ENCODE data around the gene C12orf42.

The C12orf42 gene

DNA sequence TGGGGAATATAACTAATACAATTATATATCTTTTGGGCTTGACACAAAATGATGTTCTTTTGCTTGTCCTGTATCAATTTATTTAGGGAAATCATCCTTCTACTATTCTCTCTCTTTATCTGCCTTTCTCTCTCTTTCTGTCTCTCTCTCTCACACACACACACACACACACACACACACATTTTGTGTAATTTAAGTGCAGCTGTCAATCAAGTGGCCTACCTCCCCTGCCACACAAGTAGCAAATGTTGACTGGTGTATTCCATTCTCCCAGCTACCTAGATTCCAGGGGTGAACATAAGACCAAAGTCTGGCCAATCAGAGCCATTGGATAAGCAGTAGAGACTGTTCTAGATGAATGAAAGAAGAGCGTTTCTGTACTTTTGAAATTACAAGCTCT is 127.6 kb downstream of the C12orf42 start:
- Histone ChIP-seq H3K36me3 (ENCODE audit: control insufficient read depth in 5 of 5, insufficient read depth in 5 of 5, low read length in 5 of 5) (no peaks in the 10 kb centered on the region), H3K27me3 (ENCODE audit: control insufficient read depth in 5 of 5, insufficient read depth in 4 of 5, low read length in 5 of 5) (no peaks in the 10 kb centered on the region), H3K27ac (ENCODE audit: low read depth, low read length) (no peak overlapping the region), H3K9ac (ENCODE audit: low read length in 5 of 5) (no peak overlapping the region), H3K4me1 (ENCODE audit: control insufficient read depth in 5 of 5, insufficient read depth in 5 of 5, low read length in 5 of 5) (no peaks in the 10 kb centered on the region), H3K9me3 (ENCODE audit: control insufficient read depth in 5 of 5, low read length in 5 of 5) (peaks cover 0 to 8% (median 6%) of the 10 kb centered on the region in 5 donors), H3K4me3 (ENCODE audit: low read depth in 1 of 5, low read length in 5 of 5) (no peak overlapping the region)

DNA sequence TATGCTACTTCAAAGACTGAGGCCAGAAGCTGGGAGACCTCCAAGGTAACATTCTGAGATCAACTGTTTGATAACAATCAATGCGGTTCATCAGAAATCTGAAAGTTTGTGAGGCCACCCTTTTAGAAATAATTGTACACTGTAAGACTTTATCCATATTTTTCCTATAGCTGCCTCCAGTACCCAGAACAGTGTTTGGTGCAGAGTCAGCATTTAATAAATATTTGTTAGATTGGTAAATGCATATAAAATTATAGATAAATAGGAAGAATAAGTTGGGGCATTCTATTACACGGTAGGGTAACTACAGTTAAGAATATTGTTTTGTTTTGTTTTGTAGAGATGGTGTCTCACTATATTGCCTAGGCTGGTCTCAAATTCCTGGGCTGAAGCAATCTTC is 141.4 kb downstream of the C12orf42 start:
- Histone ChIP-seq H3K27me3 (ENCODE audit: control insufficient read depth in 5 of 5, insufficient read depth in 4 of 5, low read length in 5 of 5) (no peaks in the 10 kb centered on the region), H3K36me3 (ENCODE audit: control insufficient read depth in 5 of 5, insufficient read depth in 5 of 5, low read length in 5 of 5) (no peaks in the 10 kb centered on the region), H3K9me3 (ENCODE audit: control insufficient read depth in 5 of 5, low read length in 5 of 5) (peaks cover 0 to 6% (median 0%) of the 10 kb centered on the region in 5 donors), H3K4me1 (ENCODE audit: control insufficient read depth in 5 of 5, insufficient read depth in 5 of 5, low read length in 5 of 5) (no peaks in the 10 kb centered on the region), H3K9ac (ENCODE audit: low read length in 5 of 5) (no peak overlapping the region), H3K4me3 (ENCODE audit: low read depth in 1 of 5, low read length in 5 of 5) (no peak overlapping the region), H3K27ac (ENCODE audit: low read depth, low read length) (no peak overlapping the region)

DNA sequence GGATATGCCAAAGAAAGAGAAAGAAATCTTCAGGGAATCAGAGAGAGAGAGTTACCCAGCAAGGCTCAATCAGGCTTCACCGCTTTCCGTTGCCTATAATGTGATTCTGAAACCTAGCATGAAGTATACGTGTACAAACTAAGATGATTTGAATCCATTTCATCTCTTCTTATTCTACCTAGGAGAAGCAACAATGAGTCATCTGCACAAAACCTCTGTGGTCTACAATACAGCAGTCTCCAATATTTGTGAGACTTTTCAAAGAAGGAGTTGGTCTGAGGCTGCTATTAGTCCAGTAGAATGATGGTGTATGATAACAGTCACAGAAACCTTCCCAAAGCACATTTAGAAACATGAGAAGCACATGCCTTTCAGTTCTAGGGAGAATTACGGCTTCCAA is 141.9 kb downstream of the C12orf42 start:
- Histone ChIP-seq H3K27ac (ENCODE audit: low read depth, low read length) (no peak overlapping the region), H3K9me3 (ENCODE audit: control insufficient read depth in 5 of 5, low read length in 5 of 5) (peaks cover 0 to 6% (median 0%) of the 10 kb centered on the region in 5 donors), H3K9ac (ENCODE audit: low read length in 5 of 5) (no peak overlapping the region), H3K27me3 (ENCODE audit: control insufficient read depth in 5 of 5, insufficient read depth in 4 of 5, low read length in 5 of 5) (no peaks in the 10 kb centered on the region), H3K4me3 (ENCODE audit: low read depth in 1 of 5, low read length in 5 of 5) (no peak overlapping the region), H3K4me1 (ENCODE audit: control insufficient read depth in 5 of 5, insufficient read depth in 5 of 5, low read length in 5 of 5) (no peaks in the 10 kb centered on the region), H3K36me3 (ENCODE audit: control insufficient read depth in 5 of 5, insufficient read depth in 5 of 5, low read length in 5 of 5) (no peaks in the 10 kb centered on the region)

DNA sequence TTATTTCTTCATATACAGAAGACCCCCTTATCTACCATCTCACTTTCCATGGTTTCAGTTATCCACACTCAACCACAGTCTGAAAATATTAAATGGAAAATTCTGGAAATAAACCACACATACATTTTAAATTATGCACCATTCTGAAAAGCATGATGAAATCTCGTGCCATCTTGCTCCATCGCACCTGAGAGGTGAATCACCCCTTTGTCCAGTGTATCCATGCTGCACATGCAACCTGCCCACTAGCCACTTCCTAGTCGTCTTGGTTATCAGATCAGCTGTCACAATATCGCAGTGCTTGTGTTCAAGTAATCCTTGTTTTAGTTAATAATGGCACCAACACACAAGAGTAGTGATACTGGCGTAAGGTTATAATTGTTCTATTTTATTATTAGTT is 145.7 kb downstream of the C12orf42 start:
- Histone ChIP-seq H3K36me3 (ENCODE audit: control insufficient read depth in 5 of 5, insufficient read depth in 5 of 5, low read length in 5 of 5) (no peaks in the 10 kb centered on the region), H3K4me1 (ENCODE audit: control insufficient read depth in 5 of 5, insufficient read depth in 5 of 5, low read length in 5 of 5) (no peaks in the 10 kb centered on the region), H3K9ac (ENCODE audit: low read length in 5 of 5) (no peak overlapping the region), H3K27ac (ENCODE audit: low read depth, low read length) (no peak overlapping the region), H3K4me3 (ENCODE audit: low read depth in 1 of 5, low read length in 5 of 5) (no peak overlapping the region), H3K9me3 (ENCODE audit: control insufficient read depth in 5 of 5, low read length in 5 of 5) (peaks cover 0 to 9% (median 4%) of the 10 kb centered on the region in 5 donors), H3K27me3 (ENCODE audit: control insufficient read depth in 5 of 5, insufficient read depth in 4 of 5, low read length in 5 of 5) (no peaks in the 10 kb centered on the region)

DNA sequence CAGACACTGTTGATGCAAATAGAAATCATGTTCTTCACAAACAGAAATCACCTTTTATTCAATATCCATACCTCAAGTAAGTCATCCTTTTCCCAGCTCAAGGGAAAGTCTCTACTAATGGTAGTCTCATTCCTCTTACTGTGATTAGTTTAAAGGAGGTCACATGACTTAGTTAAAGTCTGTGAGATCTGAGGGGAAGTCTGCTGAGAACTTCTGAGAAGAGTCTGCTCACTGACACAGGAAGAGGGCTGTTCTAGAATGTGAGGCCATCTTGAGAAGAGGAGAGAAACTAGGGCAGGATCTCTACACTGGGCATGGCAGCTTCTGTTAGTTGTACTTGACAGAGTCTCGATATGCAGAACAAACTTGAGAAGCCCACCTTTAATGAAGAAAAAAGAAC is 146.8 kb downstream of the C12orf42 start:
- Histone ChIP-seq H3K9ac (ENCODE audit: low read length in 5 of 5) (no peak overlapping the region), H3K27me3 (ENCODE audit: control insufficient read depth in 5 of 5, insufficient read depth in 4 of 5, low read length in 5 of 5) (no peaks in the 10 kb centered on the region), H3K27ac (ENCODE audit: low read depth, low read length) (no peak overlapping the region), H3K36me3 (ENCODE audit: control insufficient read depth in 5 of 5, insufficient read depth in 5 of 5, low read length in 5 of 5) (no peaks in the 10 kb centered on the region), H3K4me3 (ENCODE audit: low read depth in 1 of 5, low read length in 5 of 5) (no peak overlapping the region), H3K4me1 (ENCODE audit: control insufficient read depth in 5 of 5, insufficient read depth in 5 of 5, low read length in 5 of 5) (no peaks in the 10 kb centered on the region), H3K9me3 (ENCODE audit: control insufficient read depth in 5 of 5, low read length in 5 of 5) (peaks cover 0 to 9% (median 4%) of the 10 kb centered on the region in 5 donors)

DNA sequence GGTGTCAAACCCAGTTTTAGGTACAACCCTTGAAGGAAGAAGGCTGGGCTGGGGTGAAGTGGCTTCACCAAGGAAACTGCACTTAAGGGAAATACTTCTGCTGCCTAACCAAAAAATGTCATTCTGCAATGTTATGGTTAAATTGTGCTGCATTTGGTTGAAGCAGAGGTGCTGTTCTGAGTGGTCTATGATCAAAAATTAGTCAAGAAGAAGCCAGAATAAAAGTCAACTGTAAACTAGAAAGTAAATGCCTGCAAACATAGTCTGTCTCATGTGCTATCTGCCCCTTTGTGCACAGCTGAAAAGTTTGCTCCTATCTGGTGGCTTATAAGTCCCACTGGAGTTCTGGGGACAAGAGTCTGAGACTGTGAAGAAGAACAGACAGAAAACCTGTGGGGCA is 158.8 kb downstream of the C12orf42 start:
- Histone ChIP-seq H3K36me3 (ENCODE audit: control insufficient read depth in 5 of 5, insufficient read depth in 5 of 5, low read length in 5 of 5) (no peaks in the 10 kb centered on the region), H3K9me3 (ENCODE audit: control insufficient read depth in 5 of 5, low read length in 5 of 5) (peaks cover 3 to 15% (median 7%) of the 10 kb centered on the region in 5 donors), H3K4me1 (ENCODE audit: control insufficient read depth in 5 of 5, insufficient read depth in 5 of 5, low read length in 5 of 5) (no peaks in the 10 kb centered on the region), H3K4me3 (ENCODE audit: low read depth in 1 of 5, low read length in 5 of 5) (no peak overlapping the region), H3K27me3 (ENCODE audit: control insufficient read depth in 5 of 5, insufficient read depth in 4 of 5, low read length in 5 of 5) (no peaks in the 10 kb centered on the region), H3K27ac (ENCODE audit: low read depth, low read length) (no peak overlapping the region), H3K9ac (ENCODE audit: low read length in 5 of 5) (no peak overlapping the region)

DNA sequence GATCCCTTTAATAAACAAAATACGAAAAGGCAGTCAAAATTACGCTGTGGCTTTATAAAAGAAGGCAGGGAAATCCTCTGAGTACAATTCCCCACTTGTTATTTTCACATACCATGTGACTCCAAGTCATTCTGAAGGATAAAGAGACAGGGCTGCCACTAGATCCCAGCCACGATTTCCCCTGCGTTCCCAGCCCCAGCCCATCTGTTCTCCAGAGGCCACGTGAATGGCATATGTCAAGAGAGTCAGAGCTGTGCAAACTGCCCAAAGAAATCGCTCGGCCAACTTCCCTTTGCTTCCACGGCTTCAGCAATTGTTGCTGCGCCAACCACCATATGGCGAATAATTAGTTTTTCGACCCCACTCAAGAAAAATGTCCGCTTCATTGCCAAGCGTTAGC is 161.3 kb downstream of the C12orf42 start:
- Histone ChIP-seq H3K9me3 (ENCODE audit: control insufficient read depth in 5 of 5, low read length in 5 of 5) (no peaks in the 10 kb centered on the region), H3K4me1 (ENCODE audit: control insufficient read depth in 5 of 5, insufficient read depth in 5 of 5, low read length in 5 of 5) (no peaks in the 10 kb centered on the region), H3K27ac (ENCODE audit: low read depth, low read length) (no peak overlapping the region), H3K27me3 (ENCODE audit: control insufficient read depth in 5 of 5, insufficient read depth in 4 of 5, low read length in 5 of 5) (no peaks in the 10 kb centered on the region), H3K36me3 (ENCODE audit: control insufficient read depth in 5 of 5, insufficient read depth in 5 of 5, low read length in 5 of 5) (no peaks in the 10 kb centered on the region), H3K9ac (ENCODE audit: low read length in 5 of 5) (no peak overlapping the region), H3K4me3 (ENCODE audit: low read depth in 1 of 5, low read length in 5 of 5) (no peak overlapping the region)

DNA sequence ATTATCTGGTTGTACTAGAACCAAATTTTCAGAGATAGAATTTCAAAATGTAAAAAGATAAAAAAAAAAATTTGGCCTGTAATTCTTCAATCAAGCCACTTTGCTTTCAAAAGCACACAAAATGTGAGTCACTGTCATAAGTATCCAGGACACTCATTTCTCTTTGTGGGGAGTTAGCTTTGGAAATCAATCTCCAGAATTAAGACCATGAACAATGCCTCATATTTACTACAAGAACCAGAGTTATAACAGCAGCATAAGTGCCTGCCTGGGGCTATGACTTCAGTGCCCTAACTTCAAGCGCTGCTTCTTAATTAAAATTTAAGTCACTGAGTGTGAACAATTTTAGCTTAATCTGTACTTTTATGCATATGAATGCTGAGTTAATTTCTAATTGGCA is 162.1 kb downstream of the C12orf42 start:
- Histone ChIP-seq H3K4me3 (ENCODE audit: low read depth in 1 of 5, low read length in 5 of 5) (no peak overlapping the region), H3K27me3 (ENCODE audit: control insufficient read depth in 5 of 5, insufficient read depth in 4 of 5, low read length in 5 of 5) (no peaks in the 10 kb centered on the region), H3K9me3 (ENCODE audit: control insufficient read depth in 5 of 5, low read length in 5 of 5) (no peaks in the 10 kb centered on the region), H3K9ac (ENCODE audit: low read length in 5 of 5) (no peak overlapping the region), H3K36me3 (ENCODE audit: control insufficient read depth in 5 of 5, insufficient read depth in 5 of 5, low read length in 5 of 5) (no peaks in the 10 kb centered on the region), H3K4me1 (ENCODE audit: control insufficient read depth in 5 of 5, insufficient read depth in 5 of 5, low read length in 5 of 5) (no peaks in the 10 kb centered on the region), H3K27ac (ENCODE audit: low read depth, low read length) (no peak overlapping the region)

DNA sequence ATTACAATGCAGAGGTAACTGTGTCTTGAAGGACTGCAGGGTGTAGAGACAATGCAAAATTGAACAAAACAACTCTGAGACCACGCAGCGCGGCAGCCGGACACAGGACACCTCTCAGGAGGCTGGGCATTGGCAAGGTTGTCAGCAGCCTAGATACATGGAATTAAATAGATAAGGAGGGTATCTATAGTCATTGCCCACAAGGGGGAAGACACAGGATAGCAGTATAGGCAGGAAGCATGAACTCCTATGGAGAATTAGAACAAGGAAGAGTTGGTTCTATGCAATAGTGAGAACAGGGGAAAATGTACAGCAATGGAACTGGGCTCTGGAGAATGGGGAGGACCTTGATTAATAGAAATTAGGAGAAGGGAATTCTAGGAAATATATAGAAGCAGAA is 164.1 kb downstream of the C12orf42 start:
- no peaks in the 10 kb centered on the region for H3K4me1 ChIP-seq (ENCODE audit: control insufficient read depth in 5 of 5, insufficient read depth in 5 of 5, low read length in 5 of 5)
- H3K27ac ChIP-seq (ENCODE audit: low read depth, low read length), result no peak overlapping the region
- no peaks in the 10 kb centered on the region for H3K9me3 ChIP-seq (ENCODE audit: control insufficient read depth in 5 of 5, low read length in 5 of 5)
- no peak overlapping the region for H3K9ac ChIP-seq (ENCODE audit: low read length in 5 of 5)
- H3K4me3 ChIP-seq (ENCODE audit: low read depth in 1 of 5, low read length in 5 of 5), result no peak overlapping the region
- no peaks in the 10 kb centered on the region for H3K36me3 ChIP-seq (ENCODE audit: control insufficient read depth in 5 of 5, insufficient read depth in 5 of 5, low read length in 5 of 5)
- H3K27me3 ChIP-seq (ENCODE audit: control insufficient read depth in 5 of 5, insufficient read depth in 4 of 5, low read length in 5 of 5), result no peaks in the 10 kb centered on the region

DNA sequence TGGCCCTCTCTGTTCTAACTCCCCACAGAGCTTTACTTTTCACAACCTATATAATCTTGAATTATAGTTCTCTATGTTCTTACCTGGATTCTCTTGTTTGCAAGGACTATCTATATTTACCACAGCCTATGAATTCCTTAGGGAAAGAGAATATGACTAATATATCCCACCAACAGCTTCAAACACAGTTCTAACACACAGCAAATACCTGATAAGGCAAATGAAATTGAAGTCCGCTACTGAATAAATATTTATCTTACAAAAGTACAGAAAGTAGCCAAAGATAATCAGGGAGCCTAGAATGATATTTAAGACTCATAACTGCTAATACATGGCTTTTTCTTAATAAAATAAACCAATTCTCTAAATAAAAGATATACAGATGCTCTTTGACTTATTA is 165.1 kb downstream of the C12orf42 start:
- Histone ChIP-seq H3K9me3 (ENCODE audit: control insufficient read depth in 5 of 5, low read length in 5 of 5) (no peaks in the 10 kb centered on the region), H3K9ac (ENCODE audit: low read length in 5 of 5) (no peak overlapping the region), H3K4me1 (ENCODE audit: control insufficient read depth in 5 of 5, insufficient read depth in 5 of 5, low read length in 5 of 5) (no peaks in the 10 kb centered on the region), H3K27me3 (ENCODE audit: control insufficient read depth in 5 of 5, insufficient read depth in 4 of 5, low read length in 5 of 5) (no peaks in the 10 kb centered on the region), H3K36me3 (ENCODE audit: control insufficient read depth in 5 of 5, insufficient read depth in 5 of 5, low read length in 5 of 5) (no peaks in the 10 kb centered on the region), H3K27ac (ENCODE audit: low read depth, low read length) (no peak overlapping the region), H3K4me3 (ENCODE audit: low read depth in 1 of 5, low read length in 5 of 5) (no peak overlapping the region)

DNA sequence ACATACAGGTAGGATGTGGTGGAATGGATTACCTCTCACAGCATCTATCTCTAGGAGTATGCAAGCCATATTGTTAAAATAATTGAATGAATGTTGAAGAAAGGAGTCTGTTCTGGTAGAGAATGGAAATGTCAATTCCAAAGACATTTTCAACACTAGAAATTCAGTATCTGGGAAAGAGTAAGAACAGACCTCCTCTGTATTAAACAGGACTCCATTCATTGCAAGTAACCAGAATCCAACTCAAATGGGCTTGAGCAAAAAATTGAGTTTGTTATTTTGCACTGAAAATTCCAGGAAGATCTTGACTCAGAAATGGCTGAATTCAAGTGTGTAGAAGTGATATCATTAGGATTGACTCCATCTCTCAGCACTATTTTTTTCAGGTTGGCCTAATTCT is 168.1 kb downstream of the C12orf42 start:
- Histone ChIP-seq H3K4me3 (ENCODE audit: low read depth in 1 of 5, low read length in 5 of 5) (no peak overlapping the region), H3K27ac (ENCODE audit: low read depth, low read length) (no peak overlapping the region), H3K9ac (ENCODE audit: low read length in 5 of 5) (no peak overlapping the region), H3K9me3 (ENCODE audit: control insufficient read depth in 5 of 5, low read length in 5 of 5) (no peaks in the 10 kb centered on the region), H3K27me3 (ENCODE audit: control insufficient read depth in 5 of 5, insufficient read depth in 4 of 5, low read length in 5 of 5) (no peaks in the 10 kb centered on the region), H3K36me3 (ENCODE audit: control insufficient read depth in 5 of 5, insufficient read depth in 5 of 5, low read length in 5 of 5) (no peaks in the 10 kb centered on the region), H3K4me1 (ENCODE audit: control insufficient read depth in 5 of 5, insufficient read depth in 5 of 5, low read length in 5 of 5) (no peaks in the 10 kb centered on the region)
